ENCODE data around the gene GGPS1.

DNA sequence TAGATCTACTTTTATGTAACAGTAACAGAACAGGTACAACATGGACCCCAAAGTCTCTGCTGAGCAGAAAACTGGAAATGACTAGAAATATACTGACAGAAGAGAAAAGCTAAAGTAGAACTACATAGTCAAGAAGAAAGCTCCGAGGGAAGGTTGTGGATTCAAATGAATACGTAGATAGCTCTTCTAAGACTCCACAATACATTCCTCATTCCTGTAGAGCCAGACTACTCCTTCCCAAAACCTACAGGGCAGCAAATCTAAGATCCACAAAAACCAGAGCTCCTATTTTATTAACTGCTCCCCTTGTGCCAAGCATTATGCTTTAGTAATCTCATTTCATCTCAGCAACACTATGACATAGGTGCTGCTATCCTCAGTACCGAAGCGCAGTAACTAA, 35.6 kb upstream of the GGPS1 start:
- TF ChIP-seq, protein P1, sequence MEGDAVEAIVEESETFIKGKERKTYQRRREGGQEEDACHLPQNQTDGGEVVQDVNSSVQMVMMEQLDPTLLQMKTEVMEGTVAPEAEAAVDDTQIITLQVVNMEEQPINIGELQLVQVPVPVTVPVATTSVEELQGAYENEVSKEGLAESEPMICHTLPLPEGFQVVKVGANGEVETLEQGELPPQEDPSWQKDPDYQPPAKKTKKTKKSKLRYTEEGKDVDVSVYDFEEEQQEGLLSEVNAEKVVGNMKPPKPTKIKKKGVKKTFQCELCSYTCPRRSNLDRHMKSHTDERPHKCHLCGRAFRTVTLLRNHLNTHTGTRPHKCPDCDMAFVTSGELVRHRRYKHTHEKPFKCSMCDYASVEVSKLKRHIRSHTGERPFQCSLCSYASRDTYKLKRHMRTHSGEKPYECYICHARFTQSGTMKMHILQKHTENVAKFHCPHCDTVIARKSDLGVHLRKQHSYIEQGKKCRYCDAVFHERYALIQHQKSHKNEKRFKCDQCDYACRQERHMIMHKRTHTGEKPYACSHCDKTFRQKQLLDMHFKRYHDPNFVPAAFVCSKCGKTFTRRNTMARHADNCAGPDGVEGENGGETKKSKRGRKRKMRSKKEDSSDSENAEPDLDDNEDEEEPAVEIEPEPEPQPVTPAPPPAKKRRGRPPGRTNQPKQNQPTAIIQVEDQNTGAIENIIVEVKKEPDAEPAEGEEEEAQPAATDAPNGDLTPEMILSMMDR (conservative IDR thresholded peaks at IDR 0.05; ENCODE audit: low read depth, low read length) = no peak
- TF ChIP-seq EZH2 (IDR thresholded peaks at IDR 0.05; ENCODE audit: low read length, unreplicated experiment) = no peak
- no peak for TF ChIP-seq EZH2phosphoT487 (IDR thresholded peaks at IDR 0.05; ENCODE audit: borderline replicate concordance, low read length)
